B cell (primary cell): ENCODE data around the gene BLVRB.

Experiments
- CTCF ChIP-seq: fragments of 200-600 bp; IDR thresholded peaks from one replicate; pipeline ENCODE4 v1.8.0; 2022; ENCODE audit warnings: antibody characterized with exemption, mild to moderate bottlenecking
- EZH2 ChIP-seq: IDR thresholded peaks from 2 replicates; pipeline ENCODE4 v1.6.1; 2012; ENCODE audit warnings: borderline replicate concordance, low read depth, mild to moderate bottlenecking, moderate library complexity, low read length; ENCODE audit not compliant: insufficient read depth, poor library complexity, severe bottlenecking

GRCh38 chr19:40469011-40469410 is 3.5 kb upstream of the BLVRB start:
- no peak for TF ChIP-seq CTCF
- TF ChIP-seq EZH2, result no peak
